HG02759 (cell line): ENCODE measurements around the gene AQR.
"Not testable (repeated sequence)": the region's sequence is repeated elsewhere in the genome, so short reads cannot be mapped to it uniquely, and the experiment has no call there.

ENCODE experiments used
- ATAC-seq: cut with Tn5 transposase; IDR thresholded peaks from one replicate; pipeline ENCODE4 v1.9.1; 2021; ENCODE audit warnings: mild to moderate bottlenecking, moderate library complexity; ENCODE audit not compliant: unreplicated experiment

The AQR gene

DNA sequence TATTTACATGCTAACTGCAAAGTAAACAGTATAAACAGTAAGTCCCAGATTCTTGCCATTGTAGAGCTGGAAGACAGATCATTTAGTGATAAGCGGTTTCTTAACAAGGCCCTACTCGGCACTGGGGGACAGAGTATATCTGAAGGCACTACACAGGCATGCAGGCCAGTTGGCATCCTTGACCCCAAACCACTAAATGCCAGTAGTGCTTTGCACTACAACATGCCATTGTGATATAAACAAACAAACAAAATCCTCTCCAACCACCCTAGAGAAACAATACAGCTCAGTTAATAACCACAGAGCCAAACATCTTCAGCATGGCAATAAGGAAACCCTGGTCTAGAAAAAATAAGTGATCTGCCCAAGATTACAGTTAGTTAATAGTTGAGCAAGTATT, 5.3 kb downstream of the AQR start:
- ATAC-seq = no peak

GRCh38 chr15:34953851-34954250, 15.7 kb downstream of the AQR start:
- ATAC-seq = no peak

GRCh38 chr15:34952481-34952880, 17.1 kb downstream of the AQR start:
- ATAC-seq = no peak

DNA sequence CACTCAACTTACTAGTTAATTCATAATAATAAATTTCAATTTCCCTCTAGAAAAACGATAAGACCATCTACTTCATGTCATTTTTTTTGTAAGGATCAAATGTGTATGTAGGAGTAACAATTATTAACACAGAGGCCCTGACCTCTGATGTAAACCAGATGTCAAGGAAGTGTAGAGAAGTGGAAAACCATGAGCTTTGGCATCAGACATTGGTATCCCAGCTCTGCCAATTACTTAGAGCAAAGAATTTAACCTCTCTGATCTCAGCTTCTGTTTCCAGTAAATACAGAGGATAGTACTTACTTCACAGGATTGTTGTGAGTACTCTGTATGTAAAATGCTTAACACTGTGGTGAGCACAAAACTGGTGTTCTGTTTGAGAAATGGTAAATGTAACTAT, 17.5 kb downstream of the AQR start:
- ATAC-seq = no peak

- no peak for ATAC-seq
Measured at GRCh38 chr15:34944936-34945335, 24.6 kb downstream of the AQR start.

GRCh38 chr15:34943711-34944110, 25.8 kb downstream of the AQR start:
- ATAC-seq = no peak

GRCh38 chr15:34943264-34943663, 26.3 kb downstream of the AQR start:
- not testable (repeated sequence) for ATAC-seq

- no peak for ATAC-seq
Measured at GRCh38 chr15:34942363-34942762, 27.2 kb downstream of the AQR start.

DNA sequence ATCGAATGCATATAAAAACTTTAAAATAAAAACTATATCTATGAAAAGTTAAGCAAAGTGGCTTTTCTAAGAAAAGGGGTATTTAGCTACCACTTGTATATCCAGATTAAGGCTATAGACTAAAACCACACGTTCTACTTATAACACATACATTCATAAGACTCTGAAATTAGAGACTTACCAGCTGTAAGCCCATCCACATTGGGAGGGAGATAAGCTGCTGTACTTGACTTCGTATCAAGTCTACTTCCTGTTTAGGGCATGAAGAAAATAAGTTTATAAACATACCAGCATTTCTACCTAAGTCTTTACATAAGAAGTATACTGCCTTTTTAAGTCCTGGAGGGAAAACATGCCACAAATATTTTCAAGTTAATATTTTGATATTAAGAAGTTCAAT, 27.7 kb downstream of the AQR start:
- ATAC-seq = no peak

DNA sequence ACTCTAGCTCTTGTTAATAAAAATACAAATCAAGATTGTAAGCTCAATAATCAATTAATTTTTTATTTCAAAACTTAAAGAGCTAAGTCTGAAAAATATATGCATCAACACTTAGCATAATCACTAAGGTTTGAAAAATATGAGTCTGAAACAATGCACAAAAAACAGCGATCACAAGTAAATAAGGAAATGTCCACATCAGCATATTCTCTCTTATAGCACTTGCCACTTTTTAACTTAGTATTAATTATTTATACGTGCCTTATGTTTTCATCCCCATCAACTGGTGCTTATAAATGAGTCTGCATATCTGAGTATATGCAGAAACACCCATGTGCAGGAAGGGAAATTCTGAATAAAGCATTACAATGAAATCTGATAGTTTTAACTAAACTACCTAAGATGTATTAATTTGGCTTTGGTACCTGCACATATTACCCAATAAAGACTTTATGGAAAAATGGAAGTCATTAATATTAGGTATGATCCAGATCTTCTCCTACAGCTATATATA, 28.3 kb downstream of the AQR start:
- no peak for ATAC-seq

GRCh38 chr15:34933432-34933975, 36.0 kb downstream of the AQR start:
- no peak for ATAC-seq

DNA sequence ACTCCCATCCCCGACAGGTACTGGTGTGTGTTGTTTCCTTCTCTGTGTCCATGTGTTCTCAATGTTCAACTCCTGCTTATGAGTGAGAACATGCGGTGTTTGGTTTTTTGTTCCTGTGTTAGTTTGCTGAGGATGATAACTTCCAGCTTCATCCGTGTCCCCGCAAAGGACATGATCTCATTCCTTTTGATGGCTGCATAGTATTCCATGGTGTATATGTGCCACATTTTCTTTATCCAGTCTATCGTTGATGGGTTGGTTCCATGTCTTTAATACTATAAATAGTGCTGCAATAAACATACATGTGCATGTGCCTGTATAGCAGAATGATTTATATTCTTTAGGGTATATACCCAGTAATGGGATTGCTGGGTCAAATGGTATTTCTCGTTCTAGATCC, 41.2 kb downstream of the AQR start:
- not testable (repeated sequence) for ATAC-seq

DNA sequence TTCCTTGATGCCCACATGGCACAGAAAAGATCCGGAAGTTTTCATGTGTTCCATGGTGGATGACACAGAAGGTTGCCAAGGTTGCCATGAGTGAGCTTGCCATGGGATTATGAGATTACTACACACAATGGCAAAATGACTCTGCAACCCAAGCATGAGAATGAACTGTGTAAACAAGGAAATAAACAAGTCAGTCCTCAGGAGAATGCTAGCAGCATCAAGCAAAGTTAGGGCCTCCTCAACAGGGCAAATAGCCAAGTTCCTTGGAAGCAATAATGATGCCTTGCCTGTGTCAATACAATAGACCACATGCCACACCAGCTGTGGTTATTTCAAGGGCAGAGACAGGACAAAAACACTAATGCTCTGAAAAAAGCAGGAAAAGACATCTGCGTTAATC, 41.8 kb downstream of the AQR start:
- no peak for ATAC-seq

DNA sequence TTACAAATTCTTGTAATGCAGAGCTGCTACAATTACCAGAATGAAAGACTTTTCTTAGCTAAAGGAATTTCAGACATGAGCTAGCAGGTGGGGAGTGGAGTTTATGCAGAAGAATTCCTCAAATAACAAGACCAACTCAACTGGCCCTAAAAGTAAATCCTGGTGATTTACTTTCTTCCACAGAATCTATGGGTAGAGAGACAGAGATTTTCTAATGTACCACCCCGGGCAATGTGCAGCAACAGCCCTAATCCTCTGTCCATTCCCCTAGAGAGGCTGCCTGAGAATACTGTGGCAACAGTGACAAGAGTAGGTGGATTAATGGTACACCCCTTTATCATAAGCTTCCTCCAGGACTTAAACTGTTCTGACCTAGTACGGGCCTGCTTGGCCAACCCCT, 55.2 kb downstream of the AQR start:
- no peak for ATAC-seq

- ATAC-seq = no peak
Measured at GRCh38 chr15:34905047-34905446, 64.5 kb downstream of the AQR start.

GRCh38 chr15:34904527-34904926, 65.0 kb downstream of the AQR start:
- ATAC-seq = no peak

DNA sequence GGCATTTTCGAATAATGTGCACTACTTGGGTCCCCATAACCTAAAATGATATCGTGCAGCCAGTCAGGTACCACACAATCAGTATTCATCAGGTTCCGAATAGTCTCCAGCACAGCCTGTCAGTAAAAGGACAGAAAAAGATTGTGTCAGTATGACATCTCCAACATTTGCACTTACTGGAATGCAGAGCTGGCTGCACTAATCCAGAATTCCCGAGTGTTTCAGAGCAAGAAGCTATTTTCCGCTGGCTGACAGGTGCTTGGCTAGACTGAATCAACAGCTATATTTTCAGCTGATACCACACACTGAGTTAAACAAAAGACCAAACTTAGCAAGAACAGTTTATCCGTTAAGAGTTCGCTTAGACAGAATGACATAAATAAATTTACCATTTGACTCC, 68.8 kb downstream of the AQR start:
- ATAC-seq = no peak

GRCh38 chr15:34896183-34896582, 73.4 kb downstream of the AQR start:
- no peak for ATAC-seq

DNA sequence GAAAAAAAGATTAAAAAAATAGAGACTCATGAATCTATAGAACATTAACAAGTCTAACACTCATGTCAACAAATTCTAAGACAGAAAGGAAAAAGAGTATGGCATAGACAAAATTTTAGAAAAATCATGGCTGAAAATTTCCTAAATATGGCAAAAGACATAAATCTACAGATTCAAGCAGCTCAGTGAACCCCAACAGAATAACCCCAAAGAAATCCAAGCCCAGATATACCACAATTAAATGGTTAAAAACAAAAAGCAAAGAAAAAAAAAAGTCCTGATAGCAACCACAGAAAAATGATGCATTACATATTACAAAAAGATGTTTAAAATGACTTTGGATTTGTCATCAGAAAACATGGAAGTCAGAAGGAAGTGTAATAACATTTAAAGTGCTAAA, 75.6 kb downstream of the AQR start:
- no peak for ATAC-seq

GRCh38 chr15:34892963-34893591, 76.5 kb downstream of the AQR start:
- no peak for ATAC-seq

GRCh38 chr15:34890424-34890823, 79.1 kb downstream of the AQR start:
- ATAC-seq = no peak

GRCh38 chr15:34889476-34889875, 80.1 kb downstream of the AQR start:
- ATAC-seq = no peak

DNA sequence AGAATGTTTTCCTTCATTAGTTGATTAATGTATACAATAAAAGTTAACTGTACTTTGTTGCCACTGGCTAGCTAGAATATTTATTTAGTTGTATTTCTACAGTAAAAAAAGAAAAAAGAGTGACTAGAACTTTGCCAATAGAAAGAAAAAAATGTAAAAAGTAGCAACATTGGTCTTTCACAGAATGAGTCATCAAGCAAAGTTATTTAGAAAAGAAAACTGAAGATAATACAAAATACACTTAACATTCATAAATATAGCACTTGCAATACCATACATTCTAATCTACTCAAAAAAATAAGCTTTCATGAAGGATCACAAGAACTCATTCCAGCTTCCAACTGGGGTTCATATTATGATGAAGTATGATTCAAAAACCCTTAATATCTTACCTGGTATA, 83.4 kb downstream of the AQR start:
- ATAC-seq = no peak
